ENCODE measurements around the gene PHAX.

DNA sequence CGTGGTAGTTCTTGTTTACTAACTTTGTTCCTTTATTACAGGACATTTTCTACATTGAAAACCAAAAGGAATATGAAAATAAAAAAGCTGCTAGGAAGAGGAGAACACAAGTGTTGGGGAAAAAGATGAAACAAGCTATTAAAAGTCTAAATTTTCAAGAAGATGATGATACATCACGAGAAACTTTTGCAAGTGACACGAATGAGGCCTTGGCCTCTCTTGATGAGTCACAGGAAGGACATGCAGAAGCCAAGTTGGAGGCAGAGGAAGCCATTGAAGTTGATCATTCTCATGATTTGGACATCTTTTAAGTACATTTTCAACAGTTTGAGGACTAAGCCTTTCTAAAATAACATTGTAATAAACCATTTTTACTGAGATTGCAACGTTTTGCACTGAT is 23.8 kb downstream of the PHAX start:
- TF ChIP-seq POLR2A (IDR thresholded peaks at IDR 0.05): no peak
- TF ChIP-seq, protein P1, sequence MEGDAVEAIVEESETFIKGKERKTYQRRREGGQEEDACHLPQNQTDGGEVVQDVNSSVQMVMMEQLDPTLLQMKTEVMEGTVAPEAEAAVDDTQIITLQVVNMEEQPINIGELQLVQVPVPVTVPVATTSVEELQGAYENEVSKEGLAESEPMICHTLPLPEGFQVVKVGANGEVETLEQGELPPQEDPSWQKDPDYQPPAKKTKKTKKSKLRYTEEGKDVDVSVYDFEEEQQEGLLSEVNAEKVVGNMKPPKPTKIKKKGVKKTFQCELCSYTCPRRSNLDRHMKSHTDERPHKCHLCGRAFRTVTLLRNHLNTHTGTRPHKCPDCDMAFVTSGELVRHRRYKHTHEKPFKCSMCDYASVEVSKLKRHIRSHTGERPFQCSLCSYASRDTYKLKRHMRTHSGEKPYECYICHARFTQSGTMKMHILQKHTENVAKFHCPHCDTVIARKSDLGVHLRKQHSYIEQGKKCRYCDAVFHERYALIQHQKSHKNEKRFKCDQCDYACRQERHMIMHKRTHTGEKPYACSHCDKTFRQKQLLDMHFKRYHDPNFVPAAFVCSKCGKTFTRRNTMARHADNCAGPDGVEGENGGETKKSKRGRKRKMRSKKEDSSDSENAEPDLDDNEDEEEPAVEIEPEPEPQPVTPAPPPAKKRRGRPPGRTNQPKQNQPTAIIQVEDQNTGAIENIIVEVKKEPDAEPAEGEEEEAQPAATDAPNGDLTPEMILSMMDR (IDR thresholded peaks at IDR 0.05): no peak
